ENCODE results near the gene ZNF654.

GRCh38 chr3:88032245-88032644, 26.8 kb upstream of the ZNF654 start:
- TF ChIP-seq POLR2AphosphoS5 (IDR thresholded peaks at IDR 0.05; ENCODE audit: low read depth) (no peak), CTCF (conservative IDR thresholded peaks at IDR 0.05; ENCODE audit: low read depth in 2 of 2) (no peak), REST (IDR thresholded peaks at IDR 0.05; ENCODE audit: unreplicated experiment) (no peak), EZH2 (IDR thresholded peaks at IDR 0.05; ENCODE audit: low read depth, unreplicated experiment) (no peak), EZH2phosphoT487 (IDR thresholded peaks at IDR 0.05; ENCODE audit: unreplicated experiment) (no peak), JUNB (IDR thresholded peaks at IDR 0.05; ENCODE audit: unreplicated experiment) (no peak), ETS1 (IDR thresholded peaks at IDR 0.05) (no peak), CREB1 (CRISPR knock-in tag; IDR thresholded peaks at IDR 0.05; ENCODE audit: low read depth) (no peak), NANOG (IDR thresholded peaks at IDR 0.05; ENCODE audit: borderline replicate concordance) (no peak), STAT1 (IDR thresholded peaks at IDR 0.05; ENCODE audit: unreplicated experiment) (no peak), ZNF462 (CRISPR knock-in tag; IDR thresholded peaks at IDR 0.05) (no peak), ZNF114 (CRISPR knock-in tag; IDR thresholded peaks at IDR 0.05) (no peak), ZNF331 (CRISPR knock-in tag; IDR thresholded peaks at IDR 0.05; ENCODE audit: low read depth) (no peak)
